ENCODE measurements around the gene CFAP73. TPM values are rescaled to one million over a fixed set of nuclear protein-coding genes. Genes with fewer than 3 reads are reported as not detected.

Gene CFAP73
- total RNA-seq, 4 donors from 2014 or later = not detected

GRCh38 chr12:113114447-113115178 lies 34.9 kb upstream of the CFAP73 start:
- TF ChIP-seq, protein P1, sequence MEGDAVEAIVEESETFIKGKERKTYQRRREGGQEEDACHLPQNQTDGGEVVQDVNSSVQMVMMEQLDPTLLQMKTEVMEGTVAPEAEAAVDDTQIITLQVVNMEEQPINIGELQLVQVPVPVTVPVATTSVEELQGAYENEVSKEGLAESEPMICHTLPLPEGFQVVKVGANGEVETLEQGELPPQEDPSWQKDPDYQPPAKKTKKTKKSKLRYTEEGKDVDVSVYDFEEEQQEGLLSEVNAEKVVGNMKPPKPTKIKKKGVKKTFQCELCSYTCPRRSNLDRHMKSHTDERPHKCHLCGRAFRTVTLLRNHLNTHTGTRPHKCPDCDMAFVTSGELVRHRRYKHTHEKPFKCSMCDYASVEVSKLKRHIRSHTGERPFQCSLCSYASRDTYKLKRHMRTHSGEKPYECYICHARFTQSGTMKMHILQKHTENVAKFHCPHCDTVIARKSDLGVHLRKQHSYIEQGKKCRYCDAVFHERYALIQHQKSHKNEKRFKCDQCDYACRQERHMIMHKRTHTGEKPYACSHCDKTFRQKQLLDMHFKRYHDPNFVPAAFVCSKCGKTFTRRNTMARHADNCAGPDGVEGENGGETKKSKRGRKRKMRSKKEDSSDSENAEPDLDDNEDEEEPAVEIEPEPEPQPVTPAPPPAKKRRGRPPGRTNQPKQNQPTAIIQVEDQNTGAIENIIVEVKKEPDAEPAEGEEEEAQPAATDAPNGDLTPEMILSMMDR (IDR thresholded peaks at IDR 0.05; ENCODE audit: low read depth) = no peak

GRCh38 chr12:113115455-113116126 lies 33.9 kb upstream of the CFAP73 start:
- TF ChIP-seq, protein P1 (IDR thresholded peaks at IDR 0.05; ENCODE audit: low read depth) = no peak

- TF ChIP-seq, protein P1 (IDR thresholded peaks at IDR 0.05; ENCODE audit: low read depth) = no peak
Observed at GRCh38 chr12:113116875-113117274, 32.6 kb upstream of the CFAP73 start.

DNA sequence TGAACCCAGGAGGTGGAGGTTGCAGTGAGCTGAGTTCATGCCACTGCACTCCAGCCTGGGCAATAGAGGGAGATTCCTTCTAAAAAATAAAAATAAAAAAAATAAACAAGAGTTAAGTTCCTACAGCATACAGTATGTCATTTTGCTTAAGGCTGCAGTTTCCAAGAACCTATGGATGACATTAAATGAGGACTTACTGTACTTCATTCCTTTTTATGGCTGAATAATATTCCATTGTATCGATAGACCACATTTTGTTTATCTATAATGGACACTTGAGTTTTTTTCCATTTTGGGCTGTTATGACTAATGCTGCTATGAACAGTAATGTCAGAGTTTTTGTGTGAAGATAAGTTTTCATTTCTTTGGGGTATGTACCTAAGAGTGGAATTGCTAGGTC lies 31.4 kb upstream of the CFAP73 start:
- TF ChIP-seq, protein P1 (IDR thresholded peaks at IDR 0.05; ENCODE audit: low read depth) = no peak

- TF ChIP-seq, protein P1 (IDR thresholded peaks at IDR 0.05; ENCODE audit: low read depth) = no peak
Observed at GRCh38 chr12:113119980-113120669, 29.4 kb upstream of the CFAP73 start.

GRCh38 chr12:113120670-113121370 lies 28.7 kb upstream of the CFAP73 start:
- TF ChIP-seq, protein P1 (IDR thresholded peaks at IDR 0.05; ENCODE audit: low read depth) = no peak
